ENCODE results near the gene CAMSAP2. TPM values are rescaled to one million over a fixed set of nuclear protein-coding genes. Genes with fewer than 3 reads are reported as not detected.

The CAMSAP2 gene
- total RNA-seq, 6 donors from 2014 or later, result 19.9 to 45.1 (median 28.0) TPM

DNA sequence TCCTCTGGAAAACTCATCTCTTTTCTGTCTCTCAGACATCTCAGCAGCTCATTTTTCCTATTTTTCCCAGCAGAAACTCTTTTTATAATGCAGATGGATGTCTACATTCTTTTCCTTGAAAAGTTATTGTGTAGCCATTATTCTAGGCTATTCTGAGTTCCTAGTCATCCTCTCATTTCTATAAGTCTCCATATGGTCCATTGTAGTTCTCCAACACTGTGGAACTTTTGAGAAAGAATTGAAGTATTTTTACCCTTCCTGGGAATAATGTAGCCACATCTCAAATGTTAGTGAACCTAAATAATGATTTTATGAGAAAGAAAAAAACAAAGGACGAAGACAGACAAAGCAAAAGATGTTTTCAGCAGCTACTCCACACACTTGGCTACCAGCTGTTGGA, 107.7 kb downstream of the CAMSAP2 start:
- Histone ChIP-seq H3K4me3 (no peak overlapping the region), H3K9me3 (no peaks in the 10 kb centered on the region), H3K36me3 (peaks cover 11 to 83% (median 30%) of the 10 kb centered on the region in 4 donors), H3K27ac (no peak overlapping the region), H3K4me1 (no peaks in the 10 kb centered on the region), H3K27me3 (no peaks in the 10 kb centered on the region)
- ATAC-seq (ENCODE audit: low FRiP score in 2 of 2), result no peak
- 89 to 91% methylated on average over 1 of the region's 1 CpG for WGBS, 2 donors
- no peak for DNase-seq
- TF ChIP-seq EP300 (IDR thresholded peaks at IDR 0.05), result no peak
- no peak for TF ChIP-seq CTCF (IDR thresholded peaks at IDR 0.05)
- no peak for TF ChIP-seq POLR2A (IDR thresholded peaks at IDR 0.05)
- no peak for TF ChIP-seq POLR2AphosphoS5 (IDR thresholded peaks at IDR 0.05)

GRCh38 chr1:200849430-200849829, 110.7 kb downstream of the CAMSAP2 start:
- H3K27ac ChIP-seq, result no peak overlapping the region
- no peaks in the 10 kb centered on the region for H3K9me3 ChIP-seq
- H3K27me3 ChIP-seq, result no peaks in the 10 kb centered on the region
- H3K4me1 ChIP-seq, result no peaks in the 10 kb centered on the region
- H3K4me3 ChIP-seq, result no peak overlapping the region
- ATAC-seq (ENCODE audit: low FRiP score in 2 of 2), result no peak
- 87 to 94% methylated on average over 6 of the region's 6 CpGs for WGBS, 2 donors
- peaks cover 11 to 80% (median 28%) of the 10 kb centered on the region in 4 donors for H3K36me3 ChIP-seq
- TF ChIP-seq EP300 (IDR thresholded peaks at IDR 0.05), result no peak
- TF ChIP-seq POLR2AphosphoS5 (IDR thresholded peaks at IDR 0.05), result no peak
- no peak for TF ChIP-seq POLR2A (IDR thresholded peaks at IDR 0.05)
- TF ChIP-seq CTCF (IDR thresholded peaks at IDR 0.05), result no peak
- no peak for DNase-seq

DNA sequence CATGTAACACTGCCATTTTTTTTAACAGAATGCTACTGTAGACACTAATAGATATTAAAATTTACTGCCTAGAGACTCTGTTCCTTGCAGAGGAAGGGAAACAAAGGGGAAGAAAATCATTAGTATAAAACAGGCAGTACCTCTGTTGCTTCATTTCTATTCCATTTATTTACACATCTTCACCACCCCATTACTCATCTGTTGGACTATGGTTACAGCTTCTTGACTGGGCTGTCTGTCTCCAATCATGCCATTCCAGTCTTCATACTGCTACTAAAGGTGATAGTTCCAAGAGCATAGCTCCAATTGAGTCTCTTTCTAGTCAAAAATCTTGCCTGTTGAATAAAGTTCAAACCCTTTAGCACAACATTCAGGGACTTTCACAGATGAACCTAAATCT, 111.9 kb downstream of the CAMSAP2 start:
- TF ChIP-seq EP300 (IDR thresholded peaks at IDR 0.05) (no peak), POLR2A (IDR thresholded peaks at IDR 0.05) (no peak), POLR2AphosphoS5 (IDR thresholded peaks at IDR 0.05) (no peak), CTCF (IDR thresholded peaks at IDR 0.05) (no peak)
- Histone ChIP-seq H3K36me3 (peaks cover 11 to 81% (median 26%) of the 10 kb centered on the region in 4 donors), H3K9me3 (no peaks in the 10 kb centered on the region), H3K4me1 (no peaks in the 10 kb centered on the region), H3K27ac (no peak overlapping the region), H3K27me3 (no peaks in the 10 kb centered on the region), H3K4me3 (no peak overlapping the region)
- DNase-seq (no peak), ATAC-seq (ENCODE audit: low FRiP score in 2 of 2) (no peak)

GRCh38 chr1:200856716-200857357, 118.1 kb downstream of the CAMSAP2 start:
- H3K27ac ChIP-seq, result no peak overlapping the region
- H3K27me3 ChIP-seq, result no peaks in the 10 kb centered on the region
- ATAC-seq (ENCODE audit: low FRiP score in 2 of 2), result no peak
- no peaks in the 10 kb centered on the region for H3K4me1 ChIP-seq
- no peak overlapping the region for H3K4me3 ChIP-seq
- 89 to 92% methylated on average over 2 of the region's 2 CpGs for WGBS, 2 donors
- peaks cover 11 to 56% (median 13%) of the 10 kb centered on the region in 4 donors for H3K36me3 ChIP-seq
- TF ChIP-seq CTCF (IDR thresholded peaks at IDR 0.05), result no peak
- TF ChIP-seq POLR2A (IDR thresholded peaks at IDR 0.05), result no peak
- TF ChIP-seq EP300 (IDR thresholded peaks at IDR 0.05), result no peak
- no peak for TF ChIP-seq POLR2AphosphoS5 (IDR thresholded peaks at IDR 0.05)
- DNase-seq, result no peak
- H3K9me3 ChIP-seq, result no peaks in the 10 kb centered on the region

DNA sequence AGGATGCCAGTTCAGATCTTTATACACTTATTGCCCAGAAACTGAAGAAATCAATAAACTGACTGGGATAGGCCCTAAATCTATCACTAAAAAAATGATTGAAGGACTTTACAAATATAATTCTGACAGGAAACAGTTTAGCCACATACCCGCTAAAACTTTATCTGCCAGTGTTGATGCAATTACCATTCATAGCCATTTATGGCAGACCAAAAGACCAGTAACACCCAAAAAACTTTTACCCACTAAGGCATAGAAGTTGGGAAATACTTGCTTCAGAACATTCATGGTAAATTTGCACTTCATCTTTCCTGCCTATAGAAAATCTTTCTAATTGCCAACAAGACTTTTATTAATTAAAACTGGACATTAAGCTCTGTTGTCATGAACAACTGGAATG, 119.1 kb downstream of the CAMSAP2 start:
- 61 to 63% methylated on average over 1 of the region's 1 CpG for WGBS, 2 donors

More for the DNA sequence above, 119.1 kb downstream of the CAMSAP2 start:
- H3K36me3 ChIP-seq, result peaks cover 11 to 56% (median 13%) of the 10 kb centered on the region in 4 donors
- H3K9me3 ChIP-seq, result no peaks in the 10 kb centered on the region
- DNase-seq, result no peak
- no peak overlapping the region for H3K4me3 ChIP-seq
- no peaks in the 10 kb centered on the region for H3K27me3 ChIP-seq
- no peak for ATAC-seq (ENCODE audit: low FRiP score in 2 of 2)
- TF ChIP-seq POLR2A (IDR thresholded peaks at IDR 0.05) (no peak), EP300 (IDR thresholded peaks at IDR 0.05) (no peak), CTCF (IDR thresholded peaks at IDR 0.05) (no peak), POLR2AphosphoS5 (IDR thresholded peaks at IDR 0.05) (no peak)
- no peaks in the 10 kb centered on the region for H3K4me1 ChIP-seq
- H3K27ac ChIP-seq, result no peak overlapping the region

Measured in upper lobe of left lung (tissue), 6 donors.